NCI-H526 treated with DMSO at 0.1 percent for 48 hours (cell line): ENCODE results near the gene ACAP3.

ENCODE experiments used
- DNase-seq: peaks from one replicate; lab custom pipeline; 2025; lab: John Stamatoyannopoulos, UW

The ACAP3 gene

DNA sequence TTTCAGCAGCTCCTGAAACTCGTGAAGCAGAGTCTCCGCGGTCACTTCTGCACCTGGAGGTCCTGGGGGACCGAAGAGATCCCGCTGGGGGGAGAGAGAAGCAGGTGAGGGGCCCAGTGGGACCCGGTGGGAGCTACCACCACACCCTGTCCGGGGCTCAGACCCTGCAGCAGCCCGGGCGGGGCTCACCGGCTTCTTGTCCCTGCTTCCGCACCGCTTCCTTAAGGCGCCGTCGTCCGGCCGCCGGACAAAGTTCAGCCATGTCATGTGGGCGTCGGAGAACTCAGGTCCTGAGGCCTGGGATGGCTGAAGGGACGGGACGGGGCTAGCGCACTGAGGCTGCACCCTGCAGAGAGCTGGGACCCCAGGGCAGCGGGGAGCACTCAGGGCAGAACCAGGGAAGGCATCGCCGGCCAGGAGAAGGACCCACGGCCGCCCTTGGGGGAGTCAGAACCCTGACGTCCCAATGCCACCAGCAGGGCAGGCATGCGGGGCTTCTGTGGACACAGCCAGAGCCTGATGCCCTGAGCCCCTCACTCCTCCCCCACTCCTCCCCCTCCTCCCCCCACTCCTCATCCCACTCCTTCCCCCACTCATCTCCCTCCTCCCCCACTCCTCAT lies 63.4 kb downstream of the ACAP3 start:
- no peak for DNase-seq

DNA sequence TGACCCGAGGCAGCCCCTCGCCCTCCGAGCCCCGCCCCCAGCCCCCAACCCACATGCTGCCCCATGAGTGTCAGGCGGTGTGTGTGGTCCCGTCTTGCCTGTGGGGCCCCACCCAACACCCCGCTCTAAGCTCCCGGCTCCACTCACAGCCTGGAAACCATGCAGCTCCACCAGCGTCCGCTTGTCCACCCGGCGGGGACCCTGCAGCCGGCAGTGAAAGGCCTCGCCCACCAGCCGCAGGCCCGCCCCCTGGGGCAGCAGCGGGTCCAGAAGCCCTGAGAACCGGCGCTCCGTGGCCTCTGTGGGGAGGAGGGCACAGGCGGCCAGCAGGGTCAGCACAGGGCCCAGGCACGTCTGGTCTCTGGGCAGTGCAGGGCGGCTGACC lies 63.9 kb downstream of the ACAP3 start:
- DNase-seq, result no peak

DNA sequence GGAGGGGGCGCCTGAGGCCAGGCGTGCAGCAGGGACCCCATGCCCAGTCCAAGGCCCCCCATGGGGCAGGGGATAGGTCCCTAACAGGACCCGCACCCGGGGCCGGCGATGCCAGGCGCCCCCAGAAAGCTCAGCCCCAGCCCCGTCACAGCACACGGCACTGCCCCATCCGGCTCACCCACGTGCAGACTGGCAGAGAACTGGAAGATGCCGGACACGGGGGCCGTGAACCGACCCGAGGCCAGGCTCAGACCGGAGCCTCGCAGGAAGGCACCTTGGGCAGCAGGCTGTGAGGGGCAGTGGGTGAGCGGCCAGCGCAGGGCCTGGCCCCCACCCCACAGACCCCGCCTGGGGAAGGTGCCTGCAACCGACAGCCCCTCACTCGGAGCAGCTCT lies 64.5 kb downstream of the ACAP3 start:
- DNase-seq, result no peak

DNA sequence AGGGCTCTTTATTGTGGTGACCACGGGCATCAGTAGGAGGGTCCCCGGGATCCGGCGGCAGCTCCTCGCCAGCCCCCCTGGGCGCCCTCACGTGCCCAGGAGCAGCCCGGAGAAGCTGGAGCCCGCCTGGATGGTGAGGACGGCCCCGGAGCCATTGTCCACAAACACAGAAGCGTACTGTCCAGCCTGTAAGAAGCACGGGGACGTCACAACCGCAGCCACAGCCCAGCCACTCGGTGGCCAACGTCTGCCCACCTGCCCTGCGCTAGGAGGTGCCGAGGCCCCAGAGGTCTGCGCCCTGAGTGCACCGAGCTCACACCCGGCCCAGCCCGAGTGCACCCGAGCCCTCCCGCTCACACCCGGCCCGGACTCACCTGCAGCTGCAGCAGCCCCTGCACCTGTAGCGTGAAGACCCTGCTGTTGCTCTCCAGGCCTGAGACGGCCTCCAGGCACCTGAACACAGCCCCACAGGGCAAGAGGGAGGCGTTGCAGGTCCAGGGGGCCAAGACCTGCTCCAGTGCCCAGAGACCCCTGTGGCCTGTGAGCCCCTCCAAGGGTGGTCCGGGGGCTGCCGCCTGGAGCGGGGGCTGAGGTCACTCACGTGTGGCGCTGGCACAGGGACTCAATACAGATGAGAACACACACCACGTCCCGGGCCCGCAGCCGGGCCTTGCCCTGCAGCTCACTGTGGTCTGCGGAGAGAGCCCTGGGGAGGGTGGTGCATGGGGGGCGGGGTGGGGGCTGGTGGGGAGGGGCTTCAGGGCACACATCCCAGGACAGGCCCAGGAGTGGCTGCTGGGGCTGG lies 65.1 kb downstream of the ACAP3 start:
- DNase-seq, result no peak
